ENCODE results near the gene PDCD6IP. TPM values are rescaled to one million over a fixed set of nuclear protein-coding genes. Genes with fewer than 3 reads are reported as not detected.
"Not testable (repeated sequence)": the region's sequence is repeated elsewhere in the genome, so short reads cannot be mapped to it uniquely, and the experiment has no call there.

PDCD6IP gene
- total and polyA plus RNA-seq, 2 donors (not counting 1 experiment from before 2014, with no cell fraction given): 99.4 to 146 TPM

GRCh38 chr3:33775363-33775762 lies 23.1 kb upstream of the PDCD6IP start:
- Histone ChIP-seq H3K9ac (ENCODE audit: insufficient read depth, low read length) (no peak overlapping the region), H3K27me3 (ENCODE audit: control insufficient read depth, insufficient read depth, low read length) (no peaks in the 10 kb centered on the region), H3K27ac (ENCODE audit: insufficient read depth, low read length) (no peak overlapping the region), H3K9me3 (ENCODE audit: control insufficient read depth, insufficient read depth, low read depth, low read length) (no peaks in the 10 kb centered on the region), H4K20me1 (ENCODE audit: control insufficient read depth, extremely low read depth, insufficient read depth, low read length) (no peaks in the 10 kb centered on the region), H3K4me2 (ENCODE audit: extremely low read depth, insufficient read depth, low read length) (no peak overlapping the region), H3K79me2 (ENCODE audit: control insufficient read depth, insufficient read depth, low read length) (no peaks in the 10 kb centered on the region), H3K36me3 (ENCODE audit: control insufficient read depth, insufficient read depth, low read length) (no peaks in the 10 kb centered on the region), H2AFZ (ENCODE audit: low read length) (no peak overlapping the region), H3K4me3 (replicated peaks in 1 of 4; ENCODE audit: control extremely low read depth in 1 of 4, insufficient read depth in 1 of 4, low read depth in 3 of 4, low read length in 4 of 4) (no peak overlapping the region), H3K4me1 (ENCODE audit: control insufficient read depth, extremely low read depth, insufficient read depth, low read length) (no peaks in the 10 kb centered on the region)
- no peak for TF ChIP-seq CTCF (conservative IDR thresholded peaks at IDR 0.05 in 1 of 2, IDR thresholded peaks at IDR 0.05 in 1 of 2; ENCODE audit: low read depth in 1 of 2, low read length in 2 of 2)
- TF ChIP-seq EZH2 (IDR thresholded peaks at IDR 0.05; ENCODE audit: low read length, missing control alignments): no peak
- DNase-seq (ENCODE audit: low read depth in 2 of 2): no peak

- Histone ChIP-seq H3K36me3 (ENCODE audit: control insufficient read depth, insufficient read depth, low read length) (no peaks in the 10 kb centered on the region), H4K20me1 (ENCODE audit: control insufficient read depth, extremely low read depth, insufficient read depth, low read length) (no peaks in the 10 kb centered on the region), H3K27ac (ENCODE audit: insufficient read depth, low read length) (no peak overlapping the region), H3K79me2 (ENCODE audit: control insufficient read depth, insufficient read depth, low read length) (no peaks in the 10 kb centered on the region), H3K4me1 (ENCODE audit: control insufficient read depth, extremely low read depth, insufficient read depth, low read length) (no peaks in the 10 kb centered on the region), H3K4me3 (replicated peaks in 1 of 4; ENCODE audit: control extremely low read depth in 1 of 4, insufficient read depth in 1 of 4, low read depth in 3 of 4, low read length in 4 of 4) (no peak overlapping the region), H3K27me3 (ENCODE audit: control insufficient read depth, insufficient read depth, low read length) (no peaks in the 10 kb centered on the region), H2AFZ (ENCODE audit: low read length) (no peak overlapping the region), H3K9ac (ENCODE audit: insufficient read depth, low read length) (no peak overlapping the region), H3K4me2 (ENCODE audit: extremely low read depth, insufficient read depth, low read length) (no peak overlapping the region), H3K9me3 (ENCODE audit: control insufficient read depth, insufficient read depth, low read depth, low read length) (no peaks in the 10 kb centered on the region)
- no peak for DNase-seq (ENCODE audit: low read depth in 2 of 2)
- no peak for TF ChIP-seq EZH2 (IDR thresholded peaks at IDR 0.05; ENCODE audit: low read length, missing control alignments)
- TF ChIP-seq CTCF (conservative IDR thresholded peaks at IDR 0.05 in 1 of 2, IDR thresholded peaks at IDR 0.05 in 1 of 2; ENCODE audit: low read depth in 1 of 2, low read length in 2 of 2): no peak
These were observed 20.4 kb upstream of the PDCD6IP start for GRCh38 chr3:33777996-33778395.

- H3K27ac ChIP-seq (ENCODE audit: insufficient read depth, low read length): no peak overlapping the region
- H3K4me2 ChIP-seq (ENCODE audit: extremely low read depth, insufficient read depth, low read length): no peak overlapping the region
- H3K36me3 ChIP-seq (ENCODE audit: control insufficient read depth, insufficient read depth, low read length): no peaks in the 10 kb centered on the region
- no peak overlapping the region for H3K4me3 ChIP-seq (replicated peaks in 1 of 4; ENCODE audit: control extremely low read depth in 1 of 4, insufficient read depth in 1 of 4, low read depth in 3 of 4, low read length in 4 of 4)
- no peaks in the 10 kb centered on the region for H3K27me3 ChIP-seq (ENCODE audit: control insufficient read depth, insufficient read depth, low read length)
- no peaks in the 10 kb centered on the region for H4K20me1 ChIP-seq (ENCODE audit: control insufficient read depth, extremely low read depth, insufficient read depth, low read length)
- DNase-seq (ENCODE audit: low read depth in 2 of 2): no peak
- H3K4me1 ChIP-seq (ENCODE audit: control insufficient read depth, extremely low read depth, insufficient read depth, low read length): no peaks in the 10 kb centered on the region
- H2AFZ ChIP-seq (ENCODE audit: low read length): no peak overlapping the region
- no peak overlapping the region for H3K9ac ChIP-seq (ENCODE audit: insufficient read depth, low read length)
- TF ChIP-seq CTCF (conservative IDR thresholded peaks at IDR 0.05 in 1 of 2, IDR thresholded peaks at IDR 0.05 in 1 of 2; ENCODE audit: low read depth in 1 of 2, low read length in 2 of 2) (no peak), EZH2 (IDR thresholded peaks at IDR 0.05; ENCODE audit: low read length, missing control alignments) (no peak)
- H3K79me2 ChIP-seq (ENCODE audit: control insufficient read depth, insufficient read depth, low read length): no peaks in the 10 kb centered on the region
- no peaks in the 10 kb centered on the region for H3K9me3 ChIP-seq (ENCODE audit: control insufficient read depth, insufficient read depth, low read depth, low read length)
These were observed 18.7 kb upstream of the PDCD6IP start for GRCh38 chr3:33779751-33780150.

- H3K4me3 ChIP-seq (replicated peaks in 1 of 4; ENCODE audit: control extremely low read depth in 1 of 4, insufficient read depth in 1 of 4, low read depth in 3 of 4, low read length in 4 of 4); H2AFZ ChIP-seq (ENCODE audit: low read length); H3K27me3 ChIP-seq (ENCODE audit: control insufficient read depth, insufficient read depth, low read length); H3K9me3 ChIP-seq (ENCODE audit: control insufficient read depth, insufficient read depth, low read depth, low read length); H3K4me2 ChIP-seq (ENCODE audit: extremely low read depth, insufficient read depth, low read length); DNase-seq (ENCODE audit: low read depth in 2 of 2); H3K27ac ChIP-seq (ENCODE audit: insufficient read depth, low read length); H3K79me2 ChIP-seq (ENCODE audit: control insufficient read depth, insufficient read depth, low read length); H3K36me3 ChIP-seq (ENCODE audit: control insufficient read depth, insufficient read depth, low read length); H4K20me1 ChIP-seq (ENCODE audit: control insufficient read depth, extremely low read depth, insufficient read depth, low read length); H3K4me1 ChIP-seq (ENCODE audit: control insufficient read depth, extremely low read depth, insufficient read depth, low read length); H3K9ac ChIP-seq (ENCODE audit: insufficient read depth, low read length): not testable (repeated sequence)
These were observed 17.0 kb upstream of the PDCD6IP start for GRCh38 chr3:33781413-33781812.
